ENCODE results near the gene DNAH6. TPM values are rescaled to one million over a fixed set of nuclear protein-coding genes. Genes with fewer than 3 reads are reported as not detected.
"Not testable (repeated sequence)": the region's sequence is repeated elsewhere in the genome, so short reads cannot be mapped to it uniquely, and the experiment has no call there.

Gene DNAH6
- polyA plus RNA-seq, 1 donor (not counting 4 experiments of a cell fraction or from before 2014, with no cell fraction given) = 0.05 TPM

DNA sequence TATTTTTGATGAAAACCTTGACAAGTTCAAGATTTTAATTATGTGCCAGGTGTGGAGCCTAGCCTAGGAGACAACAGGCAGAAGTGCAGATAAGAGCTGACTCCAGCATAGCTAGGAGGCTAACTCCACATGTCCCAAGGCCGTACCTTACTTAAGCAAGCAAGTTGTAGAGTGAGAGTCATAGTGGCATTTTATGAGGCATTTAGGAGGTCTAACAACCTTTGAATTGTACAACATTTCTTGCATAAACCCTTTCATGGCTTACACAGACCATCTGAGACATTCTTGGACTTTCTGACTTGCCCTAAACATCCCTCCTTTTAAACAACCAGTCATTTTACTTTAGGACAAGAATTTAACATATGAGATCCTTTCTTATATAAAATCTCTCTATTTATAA is 48.9 kb upstream of the DNAH6 start:
- Histone ChIP-seq H3K4me3 (ENCODE audit: control insufficient read depth in 2 of 3, extremely low read depth in 1 of 3, insufficient read depth in 2 of 3, low read depth in 1 of 3, low read length in 3 of 3) (no peak overlapping the region), H3K9me3 (ENCODE audit: control insufficient read depth, low read depth, low read length) (peaks cover 4% of the 10 kb centered on the region), H3K9me1 (ENCODE audit: control insufficient read depth, extremely low read depth, insufficient read depth, low read length) (no peaks in the 10 kb centered on the region), H3K4me1 (ENCODE audit: control insufficient read depth, extremely low read depth, insufficient read depth, low read length) (no peaks in the 10 kb centered on the region), H4K20me1 (ENCODE audit: control insufficient read depth, extremely low read depth, insufficient read depth, low read length) (no peaks in the 10 kb centered on the region), H3K4me2 (ENCODE audit: control insufficient read depth, extremely low read depth, insufficient read depth, low read depth, low read length) (no peak overlapping the region), H3K79me2 (ENCODE audit: control insufficient read depth, insufficient read depth, low read length) (no peaks in the 10 kb centered on the region), H3K9ac (ENCODE audit: control insufficient read depth, extremely low read depth, insufficient read depth, low read length) (no peak overlapping the region), H3K27ac (ENCODE audit: control insufficient read depth, insufficient read depth, low read length) (no peak overlapping the region), H3K27me3 (ENCODE audit: control insufficient read depth, extremely low read depth, insufficient read depth, low read length) (no peaks in the 10 kb centered on the region), H2AFZ (ENCODE audit: control insufficient read depth, low read length) (no peak overlapping the region), H3K36me3 (ENCODE audit: control insufficient read depth in 2 of 2, extremely low read depth in 1 of 2, insufficient read depth in 2 of 2, low read length in 2 of 2) (no peaks in the 10 kb centered on the region)
- no peak for FAIRE-seq
- DNase-seq (ENCODE audit: low read depth, low spot score) = no peak
- no peak for TF ChIP-seq EZH2 (IDR thresholded peaks at IDR 0.05; ENCODE audit: low read length)
- dilution Hi-C loops (cut with MboI; ENCODE audit: extremely low pct_ligation_motif_present, low sequenced_read_pairs) = no loop called here

GRCh38 chr2:84472423-84472822 is 43.9 kb upstream of the DNAH6 start:
- H3K27ac ChIP-seq (ENCODE audit: control insufficient read depth, insufficient read depth, low read length); H3K9ac ChIP-seq (ENCODE audit: control insufficient read depth, extremely low read depth, insufficient read depth, low read length); H3K9me1 ChIP-seq (ENCODE audit: control insufficient read depth, extremely low read depth, insufficient read depth, low read length); H3K4me2 ChIP-seq (ENCODE audit: control insufficient read depth, extremely low read depth, insufficient read depth, low read depth, low read length); H3K79me2 ChIP-seq (ENCODE audit: control insufficient read depth, insufficient read depth, low read length); H3K27me3 ChIP-seq (ENCODE audit: control insufficient read depth, extremely low read depth, insufficient read depth, low read length); H3K4me3 ChIP-seq (ENCODE audit: control insufficient read depth in 2 of 3, extremely low read depth in 1 of 3, insufficient read depth in 2 of 3, low read depth in 1 of 3, low read length in 3 of 3); FAIRE-seq; dilution Hi-C loops (cut with MboI; ENCODE audit: extremely low pct_ligation_motif_present, low sequenced_read_pairs); H3K36me3 ChIP-seq (ENCODE audit: control insufficient read depth in 2 of 2, extremely low read depth in 1 of 2, insufficient read depth in 2 of 2, low read length in 2 of 2); DNase-seq (ENCODE audit: low read depth, low spot score); H4K20me1 ChIP-seq (ENCODE audit: control insufficient read depth, extremely low read depth, insufficient read depth, low read length); H3K4me1 ChIP-seq (ENCODE audit: control insufficient read depth, extremely low read depth, insufficient read depth, low read length); H3K9me3 ChIP-seq (ENCODE audit: control insufficient read depth, low read depth, low read length); H2AFZ ChIP-seq (ENCODE audit: control insufficient read depth, low read length): not testable (repeated sequence)

GRCh38 chr2:84472856-84473565 is 43.3 kb upstream of the DNAH6 start:
- H3K9me1 ChIP-seq (ENCODE audit: control insufficient read depth, extremely low read depth, insufficient read depth, low read length) = no peaks in the 10 kb centered on the region
- H3K4me1 ChIP-seq (ENCODE audit: control insufficient read depth, extremely low read depth, insufficient read depth, low read length) = no peaks in the 10 kb centered on the region
- H3K4me3 ChIP-seq (ENCODE audit: control insufficient read depth in 2 of 3, extremely low read depth in 1 of 3, insufficient read depth in 2 of 3, low read depth in 1 of 3, low read length in 3 of 3) = no peak overlapping the region
- FAIRE-seq (peak; percentile 43), DNase-seq (ENCODE audit: low read depth, low spot score) (no peak)
- no peak overlapping the region for H3K4me2 ChIP-seq (ENCODE audit: control insufficient read depth, extremely low read depth, insufficient read depth, low read depth, low read length)
- H3K36me3 ChIP-seq (ENCODE audit: control insufficient read depth in 2 of 2, extremely low read depth in 1 of 2, insufficient read depth in 2 of 2, low read length in 2 of 2) = no peaks in the 10 kb centered on the region
- H3K9ac ChIP-seq (ENCODE audit: control insufficient read depth, extremely low read depth, insufficient read depth, low read length) = no peak overlapping the region
- H3K27me3 ChIP-seq (ENCODE audit: control insufficient read depth, extremely low read depth, insufficient read depth, low read length) = no peaks in the 10 kb centered on the region
- dilution Hi-C loops (cut with MboI; ENCODE audit: extremely low pct_ligation_motif_present, low sequenced_read_pairs) = no loop called here
- TF ChIP-seq CTCF (optimal IDR thresholded peaks at IDR 0.05 in 1 of 3, IDR thresholded peaks at IDR 0.05 in 1 of 3, conservative IDR thresholded peaks at IDR 0.05 in 1 of 3; ENCODE audit: extremely low read depth in 1 of 3, insufficient read depth in 2 of 3, low read length in 3 of 3) = no peak
- TF ChIP-seq EZH2 (IDR thresholded peaks at IDR 0.05; ENCODE audit: low read length) = no peak
- no peak overlapping the region for H3K27ac ChIP-seq (ENCODE audit: control insufficient read depth, insufficient read depth, low read length)
- H4K20me1 ChIP-seq (ENCODE audit: control insufficient read depth, extremely low read depth, insufficient read depth, low read length) = no peaks in the 10 kb centered on the region
- peaks cover 8% of the 10 kb centered on the region for H3K9me3 ChIP-seq (ENCODE audit: control insufficient read depth, low read depth, low read length)
- H2AFZ ChIP-seq (ENCODE audit: control insufficient read depth, low read length) = no peak overlapping the region
- H3K79me2 ChIP-seq (ENCODE audit: control insufficient read depth, insufficient read depth, low read length) = no peaks in the 10 kb centered on the region
